Transverse colon (tissue), 4 donors: ENCODE measurements around the gene LEF1. TPM values are rescaled to one million over a fixed set of nuclear protein-coding genes. Genes with fewer than 3 reads are reported as not detected.

Experiments
- DNase-seq: peaks from one replicate; pipeline ENCODE4 v3.0.0-alpha.2; 2019
- H3K27ac ChIP-seq, 4 donors: fragments of 200-600 bp; sonication (generic); 2 replicates each; pipeline ENCODE4 v1.5.1; 2016 to 2018; ENCODE audit warnings: inconsistent platforms in 4 of 4
- H3K27me3 ChIP-seq: fragments of 200-600 bp; sonication (generic); 2 replicates; pipeline ENCODE4 v1.5.1; 2017; ENCODE audit warnings: inconsistent platforms
- H3K36me3 ChIP-seq, 4 donors: fragments of 200-600 bp; sonication (generic); 2 replicates each; pipeline ENCODE4 v1.5.1; 2017 to 2019; ENCODE audit warnings: inconsistent platforms in 4 of 4
- H3K4me1 ChIP-seq, 4 donors: fragments of 200-600 bp; sonication (generic); 2 replicates each; pipeline ENCODE4 v1.5.1; 2017 to 2020; ENCODE audit warnings: inconsistent platforms in 4 of 4
- H3K4me3 ChIP-seq, 4 donors: fragments of 200-600 bp; sonication (generic); 1 replicate in 1 of 4; 2 replicates in 3 of 4; pipeline versions ENCODE4 v1.5.1 to v1.6.1; 2017 to 2019; ENCODE audit warnings: inconsistent platforms in 4 of 4
- H3K9me3 ChIP-seq, 2 donors: fragments of 200-600 bp; sonication (generic); 2 replicates each; pipeline ENCODE4 v1.5.1; 2017 to 2019; ENCODE audit warnings: inconsistent platforms in 2 of 2
- EP300 ChIP-seq: sonication (generic); formaldehyde crosslinking; IDR thresholded peaks from one replicate; pipeline ENCODE4 v1.6.1; 2017; ENCODE audit warnings: antibody characterized with exemption, low read depth
- POLR2A ChIP-seq: fragments of 450-650 bp; IDR thresholded peaks from one replicate; pipeline ENCODE4 v1.6.1; 2016; ENCODE audit warnings: antibody characterized with exemption, mild to moderate bottlenecking, moderate library complexity
- POLR2AphosphoS5 ChIP-seq, 3 donors: sonication (generic); formaldehyde crosslinking; IDR thresholded peaks; one replicate each; pipeline ENCODE4 v1.6.1; 2016; ENCODE audit warnings: antibody characterized with exemption in 3 of 3
- WGBS, 2 donors: methylation state at CpG; one replicate each; pipeline ENCODE4 v1.1.5; 2018; ENCODE audit warnings: low coverage in 1 of 2; 5-methylcytosine and 5-hydroxymethylcytosine counted together
- in situ Hi-C, 4 donors: fragments of 200-750 bp; cut with MboI; loops; one replicate each; pipeline versions ENCODE4 v1.15.0 to v1.15.1; 2017; ENCODE audit warnings: low sequenced_read_pairs in 3 of 4, low pct_ligation_motif_present in 1 of 4, low pct_unique_long_range_greater_than_20kb in 1 of 4
- intact Hi-C: fragments of 100-400 bp; cut with DNase I; formaldehyde crosslinking; loops from one replicate; pipeline ENCODE4 v1.15.1; 2023; ENCODE audit warnings: low total_unique reads
- total RNA-seq, 4 donors: library from RNA; depleted of rRNA; stranded (reverse); fragments of >200 nt; gene quantifications; one replicate each; pipeline ENCODE4 v1.1.0, GENCODE V29; 2016
- TF ChIP-seq, protein P1 (sequence below), 5 experiments: fragments of 200-600 bp in 3 of 5; fragments of 450-650 bp in 2 of 5; sonication (generic) in 3 of 5; IDR thresholded peaks; 1 replicate in 2 of 5; 2 replicates in 3 of 5; pipeline ENCODE4 v1.5.1; 2016 to 2017; ENCODE audit warnings: antibody characterized with exemption in 5 of 5, inconsistent platforms in 3 of 5, mild to moderate bottlenecking in 2 of 5, moderate library complexity in 1 of 5

LEF1 gene
- total RNA-seq, 4 donors from 2014 or later: 1.4 to 29.2 (median 8.7) TPM

DNA sequence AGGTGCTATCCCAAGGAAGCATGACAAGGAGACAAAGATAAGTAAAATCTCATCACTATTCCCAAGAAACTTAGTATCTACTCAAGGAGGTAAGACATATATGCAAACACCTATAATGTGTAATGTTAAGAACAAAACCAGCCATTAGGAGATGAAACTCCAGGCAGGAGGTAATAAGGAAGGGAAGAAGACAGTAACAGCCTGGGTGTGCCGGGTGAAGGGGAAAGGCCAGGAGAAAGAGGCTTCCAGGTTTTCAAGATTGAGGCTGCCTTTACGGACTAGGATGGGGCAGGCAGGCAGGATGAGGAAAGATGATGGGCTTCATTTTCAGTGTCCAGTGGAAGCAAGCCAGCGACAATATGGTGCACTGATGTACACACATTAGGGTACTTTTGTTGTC lies 62.5 kb downstream of the LEF1 start:
- intact Hi-C loops: no loop called here
- no peaks in the 10 kb centered on the region for H3K27me3 ChIP-seq
- H3K9me3 ChIP-seq: no peaks in the 10 kb centered on the region
- no peak overlapping the region for H3K27ac ChIP-seq
- no peaks in the 10 kb centered on the region for H3K36me3 ChIP-seq
- no peak for TF ChIP-seq POLR2A
- TF ChIP-seq, protein P1, sequence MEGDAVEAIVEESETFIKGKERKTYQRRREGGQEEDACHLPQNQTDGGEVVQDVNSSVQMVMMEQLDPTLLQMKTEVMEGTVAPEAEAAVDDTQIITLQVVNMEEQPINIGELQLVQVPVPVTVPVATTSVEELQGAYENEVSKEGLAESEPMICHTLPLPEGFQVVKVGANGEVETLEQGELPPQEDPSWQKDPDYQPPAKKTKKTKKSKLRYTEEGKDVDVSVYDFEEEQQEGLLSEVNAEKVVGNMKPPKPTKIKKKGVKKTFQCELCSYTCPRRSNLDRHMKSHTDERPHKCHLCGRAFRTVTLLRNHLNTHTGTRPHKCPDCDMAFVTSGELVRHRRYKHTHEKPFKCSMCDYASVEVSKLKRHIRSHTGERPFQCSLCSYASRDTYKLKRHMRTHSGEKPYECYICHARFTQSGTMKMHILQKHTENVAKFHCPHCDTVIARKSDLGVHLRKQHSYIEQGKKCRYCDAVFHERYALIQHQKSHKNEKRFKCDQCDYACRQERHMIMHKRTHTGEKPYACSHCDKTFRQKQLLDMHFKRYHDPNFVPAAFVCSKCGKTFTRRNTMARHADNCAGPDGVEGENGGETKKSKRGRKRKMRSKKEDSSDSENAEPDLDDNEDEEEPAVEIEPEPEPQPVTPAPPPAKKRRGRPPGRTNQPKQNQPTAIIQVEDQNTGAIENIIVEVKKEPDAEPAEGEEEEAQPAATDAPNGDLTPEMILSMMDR (IDR thresholded peaks at IDR 0.05): no peak
- no peak for TF ChIP-seq POLR2AphosphoS5 (IDR thresholded peaks at IDR 0.05)
- TF ChIP-seq EP300: no peak
- in situ Hi-C loops: no loop called here
- H3K4me1 ChIP-seq: no peaks in the 10 kb centered on the region
- H3K4me3 ChIP-seq: no peak overlapping the region
- WGBS, 2 donors: 66 to 81% methylated on average over 3 of the region's 3 CpGs
- DNase-seq: no peak

DNA sequence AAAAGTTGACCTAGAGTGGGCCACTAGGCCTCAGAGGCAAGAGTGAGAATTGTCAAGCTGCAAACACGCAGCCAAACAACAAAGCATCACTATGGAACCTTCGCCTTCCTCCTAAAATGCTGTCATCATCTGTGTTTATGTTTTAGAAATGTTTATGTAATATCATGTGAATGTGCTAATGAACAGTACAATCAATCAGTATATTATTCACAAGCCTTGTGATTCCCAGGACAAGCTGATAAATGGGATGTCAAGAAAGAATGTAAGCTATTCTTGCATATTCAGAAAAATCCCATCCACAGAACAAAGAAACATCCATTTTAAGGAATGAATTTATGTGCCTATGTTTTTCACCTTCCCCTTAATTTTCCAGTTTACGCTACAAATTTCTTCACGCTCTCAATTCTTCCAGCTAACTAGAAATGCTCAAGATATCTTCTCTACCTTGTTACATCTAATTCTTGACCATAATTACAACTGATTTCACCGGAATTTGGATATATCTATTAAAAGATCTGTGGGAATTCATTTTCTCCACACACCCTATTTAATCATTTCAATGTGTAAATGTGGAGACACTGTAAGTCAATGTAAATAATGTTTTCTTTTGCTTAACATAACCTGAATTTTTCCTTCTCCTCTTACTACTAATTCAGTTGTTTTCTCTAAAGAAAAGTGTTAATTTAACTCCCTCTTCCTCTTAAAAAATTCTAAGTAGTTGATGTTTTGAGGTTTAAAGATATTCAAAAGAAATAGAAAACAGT lies 65.5 kb downstream of the LEF1 start:
- no peaks in the 10 kb centered on the region for H3K36me3 ChIP-seq
- no peaks in the 10 kb centered on the region for H3K27me3 ChIP-seq
- no peak overlapping the region for H3K4me3 ChIP-seq
- no peak overlapping the region for H3K27ac ChIP-seq
- in situ Hi-C loops (no loop called here), intact Hi-C loops (no loop called here)
- WGBS, 2 donors: 87 to 91% methylated on average over 4 to 5 of the region's 5 CpGs
- H3K4me1 ChIP-seq: no peaks in the 10 kb centered on the region
- H3K9me3 ChIP-seq: no peaks in the 10 kb centered on the region
- DNase-seq: no peak
- no peak for TF ChIP-seq EP300
- TF ChIP-seq, protein P1 (IDR thresholded peaks at IDR 0.05): no peak
- TF ChIP-seq POLR2AphosphoS5 (IDR thresholded peaks at IDR 0.05): no peak
- no peak for TF ChIP-seq POLR2A

DNA sequence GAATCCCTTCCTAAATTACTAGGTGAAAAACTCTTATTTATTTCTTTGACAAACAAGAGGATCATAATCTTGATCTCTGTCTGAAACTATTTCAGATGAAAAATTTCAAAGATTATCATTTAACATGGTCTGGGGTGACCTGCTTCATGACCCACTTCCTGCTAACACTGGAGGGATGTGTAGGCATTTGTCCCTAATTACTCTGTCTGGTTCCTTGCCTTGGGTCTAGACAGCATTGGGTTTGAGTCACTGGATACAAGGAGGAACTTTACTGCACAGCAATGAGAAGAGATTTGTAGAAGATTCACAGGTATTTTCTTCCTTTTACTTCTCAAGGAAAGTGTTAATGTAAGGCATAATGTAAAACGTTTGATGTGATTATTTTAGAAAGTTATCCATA lies 67.9 kb downstream of the LEF1 start:
- 42 to 50% methylated on average over 1 of the region's 1 CpG for WGBS, 2 donors
- no peak for TF ChIP-seq POLR2A
- no peak for TF ChIP-seq EP300
- TF ChIP-seq POLR2AphosphoS5 (IDR thresholded peaks at IDR 0.05): no peak
- TF ChIP-seq, protein P1 (IDR thresholded peaks at IDR 0.05): no peak
- Histone ChIP-seq H3K36me3 (no peaks in the 10 kb centered on the region), H3K9me3 (no peaks in the 10 kb centered on the region), H3K27ac (no peak overlapping the region), H3K4me3 (no peak overlapping the region), H3K27me3 (no peaks in the 10 kb centered on the region), H3K4me1 (no peaks in the 10 kb centered on the region)
- in situ Hi-C loops: no loop called here
- DNase-seq: no peak
- intact Hi-C loops: no loop called here

DNA sequence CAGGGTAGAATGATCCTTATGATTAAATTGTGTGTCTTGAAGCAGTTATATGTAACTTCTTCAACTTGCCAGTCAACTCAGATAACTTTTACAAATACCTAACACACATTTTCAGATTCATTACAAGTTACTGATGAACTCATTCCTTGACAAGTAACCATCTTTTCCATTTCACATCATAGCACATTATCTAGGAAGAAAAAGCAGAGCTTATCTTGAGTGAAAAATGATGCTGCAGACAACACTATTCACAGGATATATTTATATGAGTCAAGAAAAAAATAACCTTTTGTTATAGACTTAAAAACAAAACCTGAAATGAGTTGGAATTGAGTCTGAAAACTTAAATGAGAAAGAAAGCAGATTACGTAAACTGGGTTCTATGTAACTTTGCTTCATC lies 68.9 kb downstream of the LEF1 start:
- H3K27ac ChIP-seq: no peak overlapping the region
- WGBS, 2 donors: 87 to 93% methylated on average over 1 of the region's 1 CpG
- no peaks in the 10 kb centered on the region for H3K9me3 ChIP-seq
- intact Hi-C loops: no loop called here
- H3K4me1 ChIP-seq: no peaks in the 10 kb centered on the region
- in situ Hi-C loops: no loop called here
- no peaks in the 10 kb centered on the region for H3K36me3 ChIP-seq
- no peaks in the 10 kb centered on the region for H3K27me3 ChIP-seq
- DNase-seq: no peak
- TF ChIP-seq POLR2A (no peak), POLR2AphosphoS5 (IDR thresholded peaks at IDR 0.05) (no peak), EP300 (no peak)
- TF ChIP-seq, protein P1 (IDR thresholded peaks at IDR 0.05): no peak
- no peak overlapping the region for H3K4me3 ChIP-seq
